Measurements from ENCODE around the gene TAF13. TPM values are rescaled to one million over a fixed set of nuclear protein-coding genes. Genes with fewer than 3 reads are reported as not detected.

The TAF13 gene
- total RNA-seq, 2 donors from 2014 or later, result 39.2 to 48.6 TPM

GRCh38 chr1:109111386-109112055, 35.7 kb upstream of the TAF13 start:
- Histone ChIP-seq H3K9me3 (ENCODE audit: control insufficient read depth, low read length) (no peaks in the 10 kb centered on the region), H3K4me3 (ENCODE audit: low read length) (no peak overlapping the region), H3K36me3 (ENCODE audit: control insufficient read depth, insufficient read depth, low read length) (no peaks in the 10 kb centered on the region), H3K27ac (ENCODE audit: low read depth, low read length) (no peak overlapping the region), H3K9ac (ENCODE audit: extremely low read depth, low read length, poor library complexity, severe bottlenecking) (no peak overlapping the region), H3K27me3 (ENCODE audit: control insufficient read depth, insufficient read depth, low read length, poor library complexity, severe bottlenecking) (peaks cover 90% of the 10 kb centered on the region), H3K4me1 (ENCODE audit: control insufficient read depth, insufficient read depth, low read length) (peaks cover 4% of the 10 kb centered on the region)
- Mint-ChIP-seq H3K4me3 (no peak overlapping the region), H3K4me1 (peaks cover 2% of the 10 kb centered on the region), H3K9me3 (no peaks in the 10 kb centered on the region), H3K27me3 (ENCODE audit: insufficient read depth) (peaks cover 91% of the 10 kb centered on the region), H3K27ac (no peak overlapping the region), H3K36me3 (ENCODE audit: low read depth) (no peaks in the 10 kb centered on the region)
- TF ChIP-seq, protein P1, sequence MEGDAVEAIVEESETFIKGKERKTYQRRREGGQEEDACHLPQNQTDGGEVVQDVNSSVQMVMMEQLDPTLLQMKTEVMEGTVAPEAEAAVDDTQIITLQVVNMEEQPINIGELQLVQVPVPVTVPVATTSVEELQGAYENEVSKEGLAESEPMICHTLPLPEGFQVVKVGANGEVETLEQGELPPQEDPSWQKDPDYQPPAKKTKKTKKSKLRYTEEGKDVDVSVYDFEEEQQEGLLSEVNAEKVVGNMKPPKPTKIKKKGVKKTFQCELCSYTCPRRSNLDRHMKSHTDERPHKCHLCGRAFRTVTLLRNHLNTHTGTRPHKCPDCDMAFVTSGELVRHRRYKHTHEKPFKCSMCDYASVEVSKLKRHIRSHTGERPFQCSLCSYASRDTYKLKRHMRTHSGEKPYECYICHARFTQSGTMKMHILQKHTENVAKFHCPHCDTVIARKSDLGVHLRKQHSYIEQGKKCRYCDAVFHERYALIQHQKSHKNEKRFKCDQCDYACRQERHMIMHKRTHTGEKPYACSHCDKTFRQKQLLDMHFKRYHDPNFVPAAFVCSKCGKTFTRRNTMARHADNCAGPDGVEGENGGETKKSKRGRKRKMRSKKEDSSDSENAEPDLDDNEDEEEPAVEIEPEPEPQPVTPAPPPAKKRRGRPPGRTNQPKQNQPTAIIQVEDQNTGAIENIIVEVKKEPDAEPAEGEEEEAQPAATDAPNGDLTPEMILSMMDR (conservative IDR thresholded peaks at IDR 0.05), result no peak
- WGBS, 2 experiments (ENCODE audit: insufficient coverage in 1 of 2, insufficient read length in 1 of 2), result 82 to 83% methylated on average over 4 of the region's 5 CpGs
- DNase-seq, result no peak

- 82% methylated on average over 3 of the region's 3 CpGs for WGBS, 2 experiments (ENCODE audit: insufficient coverage in 1 of 2, insufficient read length in 1 of 2)
- Histone ChIP-seq H3K9me3 (ENCODE audit: control insufficient read depth, low read length) (no peaks in the 10 kb centered on the region), H3K9ac (ENCODE audit: extremely low read depth, low read length, poor library complexity, severe bottlenecking) (no peak overlapping the region), H3K4me1 (ENCODE audit: control insufficient read depth, insufficient read depth, low read length) (peaks cover 4% of the 10 kb centered on the region), H3K4me3 (ENCODE audit: low read length) (no peak overlapping the region), H3K27me3 (ENCODE audit: control insufficient read depth, insufficient read depth, low read length, poor library complexity, severe bottlenecking) (peaks cover 74% of the 10 kb centered on the region), H3K36me3 (ENCODE audit: control insufficient read depth, insufficient read depth, low read length) (no peaks in the 10 kb centered on the region), H3K27ac (ENCODE audit: low read depth, low read length) (no peak overlapping the region)
- Mint-ChIP-seq H3K36me3 (ENCODE audit: low read depth) (no peaks in the 10 kb centered on the region), H3K4me3 (no peak overlapping the region), H3K27ac (no peak overlapping the region), H3K27me3 (ENCODE audit: insufficient read depth) (peaks cover 87% of the 10 kb centered on the region), H3K4me1 (peaks cover 4% of the 10 kb centered on the region), H3K9me3 (no peaks in the 10 kb centered on the region)
- no peak for DNase-seq
- TF ChIP-seq, protein P1 (conservative IDR thresholded peaks at IDR 0.05), result no peak
Measured at GRCh38 chr1:109109906-109110305, 34.1 kb upstream of the TAF13 start.

DNA sequence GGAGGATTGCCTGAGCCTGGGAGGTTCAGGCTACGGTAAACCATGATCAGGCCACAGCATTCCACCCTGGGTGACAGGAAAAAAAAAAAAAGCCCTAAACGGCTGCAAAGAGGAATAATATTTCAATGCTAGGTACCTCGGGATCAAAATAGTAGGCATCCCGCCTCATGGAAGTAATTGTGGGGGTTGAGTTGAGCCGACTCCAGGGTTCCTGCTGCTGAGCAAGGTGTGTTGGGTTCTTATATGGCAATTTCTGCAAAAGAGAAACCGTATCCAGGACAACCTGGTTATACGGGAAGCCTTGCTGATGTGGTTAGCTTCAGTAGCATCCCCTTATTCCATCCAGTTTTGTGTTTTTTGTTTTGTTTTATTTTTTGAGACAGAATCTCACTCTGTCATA, 32.0 kb upstream of the TAF13 start:
- Histone ChIP-seq H3K4me3 (ENCODE audit: low read length) (no peak overlapping the region), H3K27me3 (ENCODE audit: control insufficient read depth, insufficient read depth, low read length, poor library complexity, severe bottlenecking) (peaks cover 53% of the 10 kb centered on the region), H3K9ac (ENCODE audit: extremely low read depth, low read length, poor library complexity, severe bottlenecking) (no peak overlapping the region), H3K36me3 (ENCODE audit: control insufficient read depth, insufficient read depth, low read length) (peaks cover 5% of the 10 kb centered on the region), H3K9me3 (ENCODE audit: control insufficient read depth, low read length) (no peaks in the 10 kb centered on the region), H3K27ac (ENCODE audit: low read depth, low read length) (no peak overlapping the region), H3K4me1 (ENCODE audit: control insufficient read depth, insufficient read depth, low read length) (no peaks in the 10 kb centered on the region)
- H3K36me3 Mint-ChIP-seq (ENCODE audit: low read depth), result peaks cover 2% of the 10 kb centered on the region
- no peak for DNase-seq
- H3K4me1 Mint-ChIP-seq, result peaks cover 5% of the 10 kb centered on the region
- no peak overlapping the region for H3K4me3 Mint-ChIP-seq
- H3K27me3 Mint-ChIP-seq (ENCODE audit: insufficient read depth), result peaks cover 67% of the 10 kb centered on the region
- H3K27ac Mint-ChIP-seq, result no peak overlapping the region
- no peaks in the 10 kb centered on the region for H3K9me3 Mint-ChIP-seq
- TF ChIP-seq, protein P1 (conservative IDR thresholded peaks at IDR 0.05), result no peak
- WGBS, 2 experiments (ENCODE audit: insufficient coverage in 1 of 2, insufficient read length in 1 of 2), result 91 to 100% methylated on average over 5 to 7 of the region's 7 CpGs

Measured in endodermal cell (in vitro differentiated cells).